Adrenal gland (tissue), 5 donors: ENCODE results near the gene SLC35A2.

Experiments used
- CTCF ChIP-seq, 6 experiments: fragments of 450-650 bp in 4 of 6; fragments of 200-600 bp in 2 of 6; sonication (generic) in 1 of 6; IDR thresholded peaks; 1 replicate in 5 of 6; 2 replicates in 1 of 6; pipeline versions ENCODE4 v1.5.1 to v1.8.0; 2016 to 2021; ENCODE audit warnings: antibody characterized with exemption in 6 of 6, mild to moderate bottlenecking in 2 of 6, moderate library complexity in 1 of 6
- POLR2A ChIP-seq, 2 donors: fragments of 450-650 bp; IDR thresholded peaks; one replicate each; pipeline ENCODE4 v1.6.1; 2017; ENCODE audit warnings: antibody characterized with exemption in 2 of 2, mild to moderate bottlenecking in 2 of 2, moderate library complexity in 1 of 2
- donor health status: DM: no; HTN: no; CAD: no.

- TF ChIP-seq CTCF (IDR thresholded peaks at IDR 0.05) (no peak), POLR2A (IDR thresholded peaks at IDR 0.05) (no peak)
Measured at GRCh38 chrX:48927736-48928382, 16.4 kb upstream of the SLC35A2 start.
